D341Med (cell line): Measurements from ENCODE around the gene PPIF.
A peak's percentile ranks its signal among the peaks of the same experiment; 100 is the strongest.

Experiments
- DNase-seq: peaks from one replicate; pipeline ENCODE4 v3.0.0; 2012; ENCODE audit warnings: low spot score

The PPIF gene

GRCh38 chr10:79347226-79347893 lies at the start of gene PPIF:
Gene PPIF (plus strand): TSS chr10:79347469. CDS start chr10:79347549, 80 bp downstream.
- DNase-seq = peak; percentile 93

GRCh38 chr10:79298403-79299244 lies 48.6 kb upstream of the PPIF start:
- no peak for DNase-seq

GRCh38 chr10:79299397-79300241 lies 47.6 kb upstream of the PPIF start:
- DNase-seq = no peak

GRCh38 chr10:79300711-79301110 lies 46.6 kb upstream of the PPIF start:
- no peak for DNase-seq

- no peak for DNase-seq
Observed at GRCh38 chr10:79301754-79302530, 45.3 kb upstream of the PPIF start.

- DNase-seq = no peak
Observed at GRCh38 chr10:79303631-79304478, 43.4 kb upstream of the PPIF start.

- no peak for DNase-seq
Observed at GRCh38 chr10:79304479-79305087, 42.7 kb upstream of the PPIF start.

GRCh38 chr10:79305515-79305914 lies 41.8 kb upstream of the PPIF start:
- no peak for DNase-seq

GRCh38 chr10:79305988-79306387 lies 41.3 kb upstream of the PPIF start:
- no peak for DNase-seq

- no peak for DNase-seq
Observed at GRCh38 chr10:79306644-79307220, 40.5 kb upstream of the PPIF start.

GRCh38 chr10:79308016-79308415 lies 39.3 kb upstream of the PPIF start:
- DNase-seq = no peak

GRCh38 chr10:79308969-79309665 lies 38.2 kb upstream of the PPIF start:
- no peak for DNase-seq

GRCh38 chr10:79310200-79310865 lies 36.9 kb upstream of the PPIF start:
- DNase-seq = no peak

- DNase-seq = no peak
Observed at GRCh38 chr10:79310911-79311573, 36.2 kb upstream of the PPIF start.

- no peak for DNase-seq
Observed at GRCh38 chr10:79311581-79312407, 35.5 kb upstream of the PPIF start.

- no peak for DNase-seq
Observed at GRCh38 chr10:79312601-79313187, 34.6 kb upstream of the PPIF start.

- DNase-seq = no peak
Observed at GRCh38 chr10:79313320-79313719, 33.9 kb upstream of the PPIF start.
